ENCODE results near the gene CRTAC1.
A peak's percentile ranks its signal among the peaks of the same experiment; 100 is the strongest.

Gene CRTAC1

GRCh38 chr10:98028168-98028770 is 2.2 kb downstream of the CRTAC1 start:
- TF ChIP-seq, protein P1, sequence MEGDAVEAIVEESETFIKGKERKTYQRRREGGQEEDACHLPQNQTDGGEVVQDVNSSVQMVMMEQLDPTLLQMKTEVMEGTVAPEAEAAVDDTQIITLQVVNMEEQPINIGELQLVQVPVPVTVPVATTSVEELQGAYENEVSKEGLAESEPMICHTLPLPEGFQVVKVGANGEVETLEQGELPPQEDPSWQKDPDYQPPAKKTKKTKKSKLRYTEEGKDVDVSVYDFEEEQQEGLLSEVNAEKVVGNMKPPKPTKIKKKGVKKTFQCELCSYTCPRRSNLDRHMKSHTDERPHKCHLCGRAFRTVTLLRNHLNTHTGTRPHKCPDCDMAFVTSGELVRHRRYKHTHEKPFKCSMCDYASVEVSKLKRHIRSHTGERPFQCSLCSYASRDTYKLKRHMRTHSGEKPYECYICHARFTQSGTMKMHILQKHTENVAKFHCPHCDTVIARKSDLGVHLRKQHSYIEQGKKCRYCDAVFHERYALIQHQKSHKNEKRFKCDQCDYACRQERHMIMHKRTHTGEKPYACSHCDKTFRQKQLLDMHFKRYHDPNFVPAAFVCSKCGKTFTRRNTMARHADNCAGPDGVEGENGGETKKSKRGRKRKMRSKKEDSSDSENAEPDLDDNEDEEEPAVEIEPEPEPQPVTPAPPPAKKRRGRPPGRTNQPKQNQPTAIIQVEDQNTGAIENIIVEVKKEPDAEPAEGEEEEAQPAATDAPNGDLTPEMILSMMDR (IDR thresholded peaks at IDR 0.05) = peak; percentile 94

DNA sequence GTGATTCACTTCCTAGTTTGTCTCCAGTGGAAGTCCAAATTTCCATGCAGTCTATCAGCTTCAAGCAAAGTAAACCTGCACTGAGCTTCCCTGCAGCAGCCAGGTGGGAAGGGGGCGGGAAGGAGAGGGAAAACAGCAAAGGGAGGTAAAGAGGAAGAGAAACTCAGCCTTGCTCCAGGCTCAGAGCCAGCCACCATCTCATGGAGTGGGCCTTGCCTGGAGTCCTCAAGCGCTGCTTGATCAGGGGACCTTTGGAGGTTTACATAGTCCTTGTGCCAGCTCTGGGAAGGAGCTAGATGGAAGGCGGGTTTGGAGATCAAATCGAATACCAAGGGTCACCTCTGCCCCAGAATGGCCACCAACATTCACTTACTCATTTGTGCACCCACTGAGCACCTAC is 7.4 kb downstream of the CRTAC1 start:
- TF ChIP-seq, protein P1 (IDR thresholded peaks at IDR 0.05) = no peak

DNA sequence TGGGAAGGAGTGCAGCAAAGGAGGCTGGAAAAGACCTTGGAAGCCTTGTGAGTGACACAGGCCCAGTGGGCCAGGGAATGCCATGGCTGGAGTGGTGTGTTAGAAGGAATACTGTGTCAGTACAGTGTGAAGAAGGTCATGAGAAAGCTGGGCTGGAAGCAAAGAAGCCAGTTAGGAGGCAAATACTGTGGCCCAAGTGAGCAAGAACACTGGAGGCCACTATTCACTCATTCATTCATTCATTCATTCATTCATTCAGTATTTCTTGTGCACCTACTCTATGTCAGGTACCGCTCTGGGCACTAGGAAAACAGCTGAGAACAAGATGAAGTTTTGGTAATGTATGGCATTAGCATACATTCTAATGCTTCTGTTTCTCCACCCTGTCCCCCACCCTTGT is 9.6 kb downstream of the CRTAC1 start:
- TF ChIP-seq, protein P1 (IDR thresholded peaks at IDR 0.05) = no peak

GRCh38 chr10:98020254-98020653 is 10.2 kb downstream of the CRTAC1 start:
- TF ChIP-seq, protein P1 (IDR thresholded peaks at IDR 0.05) = no peak

GRCh38 chr10:98019784-98020183 is 10.6 kb downstream of the CRTAC1 start:
- TF ChIP-seq, protein P1 (IDR thresholded peaks at IDR 0.05) = no peak

DNA sequence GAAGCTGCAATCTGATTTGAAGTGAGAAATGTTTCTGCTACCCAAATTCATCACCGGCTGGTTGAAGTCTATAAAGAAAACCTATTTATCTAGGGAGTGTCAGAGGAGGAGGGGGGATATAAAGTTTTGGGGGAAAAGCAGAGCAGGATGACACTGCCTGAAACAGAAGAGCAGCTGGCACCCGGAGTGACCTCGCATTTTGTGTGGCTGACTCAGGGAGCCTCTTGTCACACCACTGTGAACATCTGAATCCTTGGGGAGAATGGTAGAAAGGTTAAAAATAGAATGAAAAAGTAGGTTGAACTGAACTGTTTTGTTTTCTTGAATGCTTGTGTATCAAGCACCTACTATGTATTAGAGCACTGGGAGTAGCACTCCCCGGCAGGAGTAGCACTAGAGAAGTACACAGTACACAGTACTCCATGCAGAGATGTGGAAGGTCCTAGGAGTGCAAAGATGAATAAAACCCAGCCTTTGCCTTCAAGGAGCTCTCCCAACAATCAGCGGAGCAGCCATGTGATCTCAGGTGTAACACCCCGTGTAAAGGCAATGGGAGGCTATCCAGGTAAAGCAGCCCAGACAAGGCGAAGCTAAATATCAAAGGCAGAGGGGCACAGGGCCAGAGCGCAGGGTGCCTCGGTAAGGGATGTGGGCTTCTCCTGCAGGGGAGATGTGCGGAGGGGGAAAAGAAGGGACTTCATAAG is 13.5 kb downstream of the CRTAC1 start:
- TF ChIP-seq, protein P1 (IDR thresholded peaks at IDR 0.05) = no peak

- TF ChIP-seq, protein P1 (IDR thresholded peaks at IDR 0.05) = no peak
Observed at GRCh38 chr10:98013776-98014175, 16.6 kb downstream of the CRTAC1 start.

All from LNCAP (cell line).